HG03571 (cell line): ENCODE results near the gene DNM3.

ENCODE experiments used
- ATAC-seq: cut with Tn5 transposase; IDR thresholded peaks from one replicate; pipeline ENCODE4 v1.9.1; 2021; ENCODE audit not compliant: unreplicated experiment

DNM3 gene

DNA sequence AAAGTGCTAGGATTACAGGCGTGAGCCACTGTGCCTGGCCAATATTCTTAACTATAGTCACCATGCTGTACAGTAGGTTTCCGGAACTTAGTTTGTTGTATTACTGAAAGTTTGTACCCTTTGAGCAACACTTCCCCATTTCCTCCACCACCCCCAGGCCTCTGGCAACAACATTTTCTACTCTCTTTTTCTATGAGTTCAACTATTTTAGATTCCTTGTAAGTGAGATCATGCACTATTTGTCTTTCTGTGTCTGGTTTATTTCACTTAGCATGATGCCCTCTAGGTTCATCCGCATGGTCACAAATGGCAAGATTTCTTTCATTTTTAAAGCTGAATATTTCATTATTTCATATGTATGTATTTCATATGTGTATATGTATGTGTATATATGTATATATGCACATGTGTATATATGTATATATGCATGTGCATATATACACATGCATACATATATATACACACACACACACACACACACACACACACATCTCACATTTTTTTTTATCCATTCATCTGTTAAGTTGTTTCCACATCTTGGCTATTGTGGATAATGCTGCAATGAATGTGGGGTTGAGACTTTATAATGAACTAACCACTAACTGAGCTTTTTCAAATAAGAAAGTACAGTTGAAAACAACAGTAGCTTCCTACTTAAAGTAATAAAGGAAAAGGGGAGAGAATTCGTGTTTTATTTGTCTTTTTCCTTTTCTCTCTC, 322.4 kb downstream of the DNM3 start:
- no peak for ATAC-seq

DNA sequence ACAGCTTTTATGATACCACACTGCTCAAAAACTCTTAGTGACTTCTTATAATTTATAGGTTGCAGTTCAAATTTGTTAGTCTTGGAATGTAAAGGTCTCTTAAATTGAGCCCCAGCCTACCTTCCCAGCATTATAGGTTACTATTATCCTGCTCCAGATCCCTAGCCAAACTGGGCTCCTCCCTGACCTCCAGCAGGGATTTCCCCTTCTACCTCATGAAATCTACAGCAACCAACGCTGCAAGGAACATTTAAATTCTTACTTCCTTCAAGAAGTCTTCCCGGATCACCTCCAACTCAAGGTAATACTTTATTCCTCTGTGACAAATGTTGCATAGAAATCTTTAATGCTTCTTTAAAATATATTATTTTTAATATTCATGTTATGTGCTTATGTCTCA, 324.1 kb downstream of the DNM3 start:
- no peak for ATAC-seq

DNA sequence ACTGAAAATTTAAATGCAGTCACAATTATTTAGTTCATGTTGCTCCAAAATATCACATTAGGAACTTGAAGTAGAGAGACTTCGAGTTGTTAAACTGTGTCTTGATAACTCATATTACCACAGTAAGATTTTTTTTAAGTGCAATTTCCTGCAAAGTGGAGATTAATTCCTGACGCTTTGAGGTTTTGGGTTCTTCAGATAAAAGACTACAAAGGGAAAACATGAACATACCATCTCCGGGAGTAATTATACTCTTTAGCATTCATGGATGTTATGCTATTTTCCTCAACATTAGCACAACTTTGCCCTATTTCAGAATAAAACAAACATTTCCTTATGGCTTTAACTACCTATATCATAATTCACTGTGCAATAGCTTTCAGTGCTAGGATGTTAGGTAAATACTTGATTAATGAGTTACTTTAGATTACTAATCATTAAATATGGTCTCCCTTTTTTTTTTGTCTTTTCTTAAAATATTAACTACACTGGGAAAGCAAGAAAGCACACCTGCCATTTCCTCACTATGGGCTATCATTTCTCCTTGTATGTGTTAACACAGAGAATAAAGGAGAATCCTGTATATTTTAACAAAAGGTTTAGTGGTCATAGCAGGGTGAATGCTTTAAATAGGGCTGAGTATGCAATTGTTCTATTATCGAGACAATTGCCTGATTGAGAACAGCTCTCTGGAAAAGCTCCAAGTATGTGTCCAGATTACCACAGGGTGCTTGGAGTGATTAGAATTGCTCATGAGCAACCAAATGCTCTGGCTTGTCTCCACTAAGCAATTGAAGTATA, 326.7 kb downstream of the DNM3 start:
- no peak for ATAC-seq

DNA sequence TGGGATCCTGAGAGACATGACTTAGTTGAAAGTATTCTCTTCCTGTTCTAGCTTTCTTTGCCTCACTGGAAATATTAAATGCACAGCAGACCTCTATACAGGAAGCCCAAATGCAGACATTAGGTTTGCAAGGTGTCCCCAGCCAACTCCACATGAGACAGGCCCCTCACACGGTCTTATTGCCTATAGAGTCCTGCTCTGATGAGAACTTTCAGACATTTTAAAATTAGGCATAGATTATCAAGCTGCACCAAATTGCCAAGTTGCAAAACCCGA, 327.2 kb downstream of the DNM3 start:
- no peak for ATAC-seq

DNA sequence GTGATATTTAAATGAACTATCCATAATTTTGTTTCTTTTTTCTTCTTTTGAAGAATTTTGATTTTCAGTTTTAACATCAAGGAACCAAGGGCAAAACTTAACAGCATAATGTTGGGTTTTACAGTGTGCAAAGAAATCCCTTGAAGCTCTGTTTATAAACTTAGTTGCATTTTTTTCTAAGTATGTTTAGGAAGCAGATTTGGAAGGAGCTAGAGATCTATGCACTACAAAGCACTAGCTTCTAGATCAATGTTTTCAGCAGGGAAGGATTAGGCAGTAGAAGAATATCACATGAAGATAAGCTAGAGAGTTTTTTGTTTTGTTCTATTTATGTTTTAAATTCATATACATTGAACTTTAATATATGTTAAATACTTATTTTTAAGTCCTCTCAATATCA, 328.5 kb downstream of the DNM3 start:
- no peak for ATAC-seq

DNA sequence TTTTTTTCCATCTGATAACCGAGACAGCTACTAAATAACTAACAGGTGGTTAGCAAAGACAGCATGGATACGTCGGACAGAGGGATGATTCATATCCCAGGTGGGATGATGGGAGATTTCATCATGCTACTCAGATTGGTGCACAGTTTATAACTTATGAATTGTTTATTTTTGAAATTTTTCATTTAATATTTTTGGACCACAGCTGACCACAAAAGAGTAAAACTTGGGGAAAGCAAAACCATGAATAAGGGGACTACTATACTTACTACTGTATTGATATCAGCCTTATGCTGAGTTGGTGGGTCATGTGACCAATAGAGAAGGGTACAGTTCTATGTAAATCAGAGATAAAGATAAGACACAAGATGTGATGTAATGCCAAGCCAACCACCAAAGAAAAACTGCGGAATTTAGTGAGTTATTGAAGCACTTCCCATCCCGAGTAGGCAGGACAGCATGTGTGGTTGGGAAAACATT, 331.1 kb downstream of the DNM3 start:
- ATAC-seq, result no peak

DNA sequence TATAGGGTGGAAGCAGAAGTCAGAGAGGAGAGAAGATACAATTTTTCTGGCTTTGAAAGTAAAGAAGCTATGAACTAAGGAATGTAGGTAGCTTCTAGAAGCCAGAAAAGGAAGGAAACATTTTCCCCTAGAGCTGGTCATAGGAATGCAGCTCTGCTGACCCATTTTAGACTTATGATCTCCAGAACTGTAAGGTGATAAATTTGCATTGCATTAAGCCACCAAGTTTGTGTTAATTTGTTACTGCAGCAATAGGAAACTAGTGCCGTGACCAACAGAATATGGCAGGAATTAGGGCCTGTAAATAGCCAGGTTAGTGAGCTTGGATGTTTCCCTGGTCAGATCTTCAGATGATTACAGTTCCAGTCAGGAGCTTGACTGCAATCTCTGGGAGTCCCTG, 334.9 kb downstream of the DNM3 start:
- ATAC-seq, result no peak

DNA sequence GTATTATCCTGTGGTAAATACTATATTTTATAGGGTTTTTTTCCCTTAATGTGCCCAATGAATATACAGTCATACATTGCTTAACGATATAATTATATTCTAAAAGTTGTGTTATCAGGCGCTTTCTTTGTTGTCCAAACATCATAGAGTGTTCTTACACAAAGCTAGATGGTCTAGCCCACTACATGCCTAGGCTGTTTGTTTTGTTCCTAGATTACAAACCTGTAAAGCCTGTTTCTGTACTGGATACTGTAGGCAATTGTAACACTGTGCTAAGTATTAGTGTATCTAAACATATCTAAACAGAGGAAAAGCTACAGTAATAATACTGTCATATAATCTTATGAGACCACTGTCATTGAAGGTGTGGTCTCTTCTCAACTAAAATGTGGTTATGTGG, 336.6 kb downstream of the DNM3 start:
- no peak for ATAC-seq

DNA sequence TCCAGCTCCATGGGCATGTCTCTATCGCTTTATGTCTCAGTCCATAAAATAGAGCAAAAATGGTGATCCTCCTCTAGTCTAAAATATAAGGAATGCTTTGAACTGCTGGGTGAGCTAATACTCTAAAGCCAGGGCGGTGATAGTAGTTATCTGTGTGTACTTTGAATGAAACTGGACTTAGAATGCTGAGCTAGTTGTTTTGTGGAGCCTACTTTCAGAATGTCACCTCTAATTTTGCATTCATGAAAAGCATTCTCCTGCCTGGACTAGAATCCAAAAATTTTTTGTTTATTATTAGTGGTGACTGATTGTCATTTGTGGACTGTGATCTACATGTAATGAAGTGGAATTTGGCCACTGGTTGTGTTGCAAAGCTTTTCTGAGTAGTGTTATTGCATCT, 337.6 kb downstream of the DNM3 start:
- no peak for ATAC-seq

DNA sequence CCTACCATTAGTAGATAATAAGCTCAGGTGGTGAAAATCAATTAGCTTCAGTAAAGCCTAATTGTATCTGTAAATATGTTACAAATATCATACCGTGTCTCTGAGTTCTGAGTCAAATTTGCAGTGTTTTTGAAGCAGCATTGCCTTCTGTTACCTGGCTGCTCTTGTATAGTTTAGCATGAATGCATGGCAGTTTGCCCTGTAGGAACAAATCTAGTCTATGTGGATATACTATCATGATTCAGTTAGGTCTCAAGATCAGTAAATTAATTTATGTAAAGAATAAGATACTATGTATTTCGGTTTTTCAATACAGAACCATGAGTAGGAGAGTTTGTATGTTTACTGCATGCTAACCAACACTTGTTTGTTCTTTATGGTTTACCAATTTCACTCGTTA, 338.6 kb downstream of the DNM3 start:
- no peak for ATAC-seq

DNA sequence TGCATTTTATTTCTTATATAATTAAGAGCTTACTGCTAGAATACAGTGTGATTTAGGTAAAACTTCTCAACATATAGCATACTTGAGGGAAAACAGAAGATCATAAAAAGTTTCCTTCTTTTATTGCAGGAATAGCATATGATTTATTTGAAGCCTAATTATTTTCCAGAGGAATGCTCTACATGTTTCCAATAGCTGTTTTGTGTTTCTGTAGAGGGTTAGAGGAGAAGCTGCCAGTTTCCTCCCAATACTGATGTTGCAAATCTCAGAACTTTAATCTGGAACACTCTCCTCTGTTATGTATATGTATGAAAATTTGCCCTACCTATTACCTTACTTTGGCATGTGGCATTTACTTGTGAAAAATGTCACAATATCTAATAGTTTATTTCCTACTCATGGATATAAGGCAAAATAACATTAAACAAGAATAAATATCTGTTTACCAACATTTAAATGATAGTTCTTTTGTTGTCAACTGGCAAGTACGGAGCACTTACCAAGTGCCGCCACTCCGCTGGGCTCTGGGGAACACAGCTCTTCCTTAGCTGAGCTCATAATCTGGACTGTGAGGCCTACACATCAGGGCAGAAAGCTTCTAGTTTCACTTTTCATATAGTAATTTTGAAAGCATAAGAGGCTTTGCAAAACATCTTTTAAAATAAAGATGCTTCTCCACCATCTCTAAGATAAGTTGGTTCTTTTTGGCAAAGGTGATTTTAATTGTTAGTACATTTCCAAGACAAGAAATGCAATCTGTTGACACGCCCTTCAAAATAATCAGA, 339.4 kb downstream of the DNM3 start:
- ATAC-seq, result peak; percentile 53

DNA sequence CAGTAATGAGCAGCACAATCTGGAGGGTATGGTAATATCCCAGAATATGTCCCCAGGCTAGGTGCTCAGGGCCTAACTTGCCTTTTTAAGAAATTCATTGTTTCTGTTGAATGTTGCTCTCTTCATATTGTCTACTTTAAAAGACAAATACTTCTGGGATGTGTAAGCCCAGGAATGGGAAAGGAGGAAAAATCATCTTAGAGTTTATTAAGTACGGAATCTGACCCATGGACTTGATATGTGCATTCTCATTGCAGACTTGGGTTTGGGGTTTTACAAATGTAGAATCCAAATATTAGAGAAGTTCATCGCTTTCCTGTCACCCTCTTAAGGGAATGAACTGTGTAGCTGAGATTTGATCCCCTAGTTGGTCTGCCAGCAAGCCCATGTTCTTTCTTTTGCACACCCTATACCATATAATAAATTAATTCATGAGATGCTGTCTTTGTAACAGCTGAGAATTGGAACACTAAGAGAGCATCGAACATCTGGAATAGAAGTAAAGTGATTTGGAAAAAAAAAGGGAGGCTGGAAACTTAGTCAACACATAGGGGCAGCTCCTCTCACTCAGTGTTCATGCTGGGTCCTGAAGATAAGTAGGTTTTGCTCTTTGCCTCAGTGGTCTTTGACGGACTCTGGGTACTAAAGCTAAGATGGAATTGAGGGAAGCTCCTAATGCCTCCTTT, 343.4 kb downstream of the DNM3 start:
- no peak for ATAC-seq

DNA sequence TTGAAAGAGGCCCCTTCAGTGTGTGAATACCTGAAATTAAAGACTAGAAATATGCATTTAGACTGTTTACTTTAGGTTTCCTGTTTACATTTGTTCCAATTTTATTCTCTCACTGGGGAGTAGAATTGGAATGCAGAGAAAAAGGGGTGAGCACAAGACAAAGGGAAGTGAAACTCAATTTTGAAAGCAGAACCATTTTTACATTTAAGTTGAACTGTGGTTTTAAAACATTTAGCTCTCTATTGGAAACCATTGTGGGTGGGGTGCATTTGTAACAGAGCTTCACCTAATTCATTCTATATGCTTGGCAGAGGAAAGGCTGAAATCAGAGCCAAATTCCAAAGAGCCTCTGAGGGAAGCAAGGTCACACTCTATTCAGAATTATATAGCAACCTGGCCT, 343.9 kb downstream of the DNM3 start:
- peak; percentile 61 for ATAC-seq

DNA sequence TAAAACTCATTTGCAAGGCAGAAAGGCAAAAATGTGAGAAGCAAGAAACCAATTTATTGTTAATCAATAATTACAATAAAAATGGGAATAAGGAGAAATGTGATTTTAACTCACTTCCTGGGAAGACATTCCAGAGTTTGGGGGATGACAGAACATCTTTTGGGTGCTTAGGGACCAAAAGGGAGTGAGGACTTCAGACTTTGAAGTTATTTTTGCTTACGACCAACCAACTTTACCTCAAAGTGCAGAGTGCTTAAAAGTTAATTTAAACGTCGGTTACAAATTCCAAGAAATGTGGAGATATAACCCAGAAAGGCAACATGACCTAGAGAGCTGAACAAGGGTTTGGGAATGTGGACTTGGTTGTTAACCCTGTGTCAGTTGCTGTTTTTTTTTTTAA, 344.7 kb downstream of the DNM3 start:
- no peak for ATAC-seq

DNA sequence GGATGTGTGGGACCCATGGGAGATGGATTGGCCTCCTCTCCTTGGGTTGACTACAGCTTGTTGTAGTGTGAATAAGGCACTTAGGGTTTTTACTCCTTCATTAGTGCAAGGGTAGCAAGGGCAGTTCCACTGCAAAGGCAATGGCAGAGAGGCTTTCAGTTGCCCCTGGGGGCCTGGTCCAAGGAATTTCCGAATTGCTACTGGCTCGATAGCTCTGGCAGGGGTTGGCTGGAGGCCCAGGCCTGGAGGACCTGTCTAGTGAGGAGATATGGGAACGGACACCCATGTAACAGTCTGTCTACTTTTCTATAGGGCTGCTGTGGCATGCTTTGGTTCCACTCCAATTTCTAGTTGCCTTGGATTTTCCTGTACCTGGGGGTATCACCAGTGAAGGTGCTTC, 360.3 kb downstream of the DNM3 start:
- ATAC-seq, result no peak

DNA sequence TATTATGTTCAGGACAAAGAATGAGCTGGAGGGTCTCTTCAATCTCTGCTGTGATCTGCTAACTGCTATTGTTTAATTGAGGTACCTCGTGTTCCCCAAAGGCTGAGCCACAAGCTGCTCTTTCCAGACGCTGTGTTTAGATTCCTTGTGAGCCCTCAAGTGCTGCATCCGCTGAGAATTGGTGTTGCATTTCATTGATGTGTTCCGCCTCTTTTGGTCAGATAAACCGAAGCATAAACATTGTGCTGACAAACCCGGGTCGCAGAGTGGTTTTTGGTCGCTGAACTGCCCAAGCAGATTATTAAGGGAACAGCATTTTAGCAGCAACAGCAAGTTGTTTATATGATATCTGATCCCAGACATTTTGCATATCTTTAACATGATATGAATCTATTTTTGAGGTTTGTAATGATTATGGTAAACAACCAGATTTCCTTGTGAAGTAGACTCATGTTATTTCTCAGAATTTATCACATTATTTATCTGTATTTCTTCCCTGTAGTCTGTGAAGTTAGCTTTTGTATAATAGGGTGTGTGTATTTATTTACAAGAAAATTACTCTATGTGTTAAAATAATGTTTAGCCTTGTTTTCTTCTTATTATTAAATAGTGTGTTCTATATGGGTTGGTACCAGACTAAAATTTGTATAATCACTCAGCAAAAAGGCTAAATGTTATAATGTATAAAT, 362.0 kb downstream of the DNM3 start:
- ATAC-seq, result no peak

DNA sequence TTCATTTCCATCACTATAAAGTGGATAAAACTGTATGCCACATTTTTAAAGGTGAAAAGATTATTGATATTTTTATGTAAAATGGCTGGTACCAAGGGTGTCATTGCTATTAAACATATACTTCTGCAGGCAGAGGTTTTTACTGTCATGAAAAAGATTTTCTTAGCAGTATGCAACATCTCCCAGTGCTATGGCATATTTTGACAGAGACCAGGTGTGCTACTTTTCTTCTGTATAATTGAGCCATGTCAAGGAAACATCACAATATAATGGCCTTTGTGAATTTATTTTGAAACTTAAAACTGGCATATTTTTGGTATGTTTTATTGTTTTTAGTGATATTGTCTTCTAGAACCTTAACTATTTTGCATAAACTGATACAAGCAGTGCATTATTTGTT, 362.6 kb downstream of the DNM3 start:
- ATAC-seq, result no peak

DNA sequence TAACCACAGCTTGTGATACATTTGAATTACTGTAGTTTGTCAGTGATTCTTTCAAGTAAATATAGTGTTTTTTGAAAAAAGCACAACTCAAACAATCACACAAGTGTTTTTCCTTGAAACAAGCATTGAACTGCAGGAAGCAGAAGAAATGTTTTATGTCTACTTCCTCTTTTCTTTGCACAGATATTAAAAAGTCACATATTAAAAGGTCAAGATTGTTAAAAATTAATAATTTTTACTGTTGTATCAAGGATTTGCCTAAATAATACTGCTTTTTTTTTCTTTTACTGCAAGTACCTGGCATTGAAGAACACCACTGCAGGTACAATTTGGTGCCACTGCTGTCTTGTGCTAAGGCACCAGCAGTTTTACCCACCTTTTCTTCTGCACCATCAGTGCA, 365.0 kb downstream of the DNM3 start:
- no peak for ATAC-seq

DNA sequence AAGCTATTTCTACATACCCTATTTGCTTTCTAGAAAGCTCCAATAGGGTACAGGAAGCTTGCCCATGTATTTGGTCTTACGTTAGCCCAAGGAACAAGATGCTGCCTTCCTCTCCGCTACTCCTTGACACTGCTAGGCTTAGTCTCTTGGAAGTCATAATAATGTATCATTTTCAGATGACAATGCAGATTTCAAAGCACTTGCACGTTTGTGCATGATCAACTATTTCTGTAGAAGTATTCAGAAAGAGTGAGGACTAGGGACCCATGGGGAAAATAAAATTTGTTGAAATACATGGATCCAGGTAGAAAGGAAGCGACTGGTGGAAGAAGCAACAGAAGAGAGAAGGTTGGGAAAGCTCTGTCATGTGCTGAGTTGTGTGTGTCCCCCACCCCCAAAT, 367.3 kb downstream of the DNM3 start:
- no peak for ATAC-seq

DNA sequence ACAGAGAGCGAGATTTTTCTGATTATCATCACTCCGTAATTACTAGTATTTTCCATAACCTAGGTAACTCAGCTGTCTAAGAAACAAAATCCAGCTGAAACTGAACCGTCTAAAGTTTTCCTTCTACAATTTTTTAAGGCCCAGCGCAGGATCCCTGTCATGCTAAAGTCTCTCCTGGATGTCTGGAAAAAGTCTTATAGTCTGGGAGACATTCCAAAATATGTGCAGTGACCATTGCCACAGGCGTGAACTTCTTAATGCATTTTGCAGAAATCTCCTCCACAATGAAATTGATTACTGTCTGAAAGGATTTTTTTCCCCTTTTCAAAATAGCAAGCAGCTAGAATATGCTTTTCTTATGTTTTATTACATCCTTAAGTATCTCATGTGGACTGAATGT, 369.9 kb downstream of the DNM3 start:
- no peak for ATAC-seq

DNA sequence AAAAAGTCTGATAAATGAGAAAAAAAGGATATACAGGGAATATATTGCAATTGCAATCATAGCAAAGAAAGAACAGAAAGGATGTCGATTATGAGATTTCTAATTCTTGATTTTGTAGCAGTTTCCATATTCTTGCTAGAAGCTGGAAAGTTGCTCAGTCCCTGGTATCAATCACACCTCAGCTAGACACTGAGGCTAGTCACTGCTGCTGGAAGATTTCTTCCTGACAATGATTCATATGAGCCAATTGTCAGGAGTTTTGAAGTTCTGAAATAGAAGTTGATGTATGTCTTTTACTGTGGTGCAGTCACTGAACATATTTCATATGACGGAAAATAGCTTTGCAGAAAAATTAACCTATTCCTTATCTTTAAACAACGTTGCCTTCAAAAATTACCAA, 370.8 kb downstream of the DNM3 start:
- no peak for ATAC-seq
